Tibial nerve (tissue), 4 donors: Measurements from ENCODE around the gene SLC6A6. TPM values are rescaled to one million over a fixed set of nuclear protein-coding genes. Genes with fewer than 3 reads are reported as not detected.

ENCODE experiments used
- DNase-seq, 2 donors: peaks; one replicate each; pipeline ENCODE4 v3.0.0-alpha.2; 2019; ENCODE audit warnings: low spot score in 2 of 2
- H3K27ac ChIP-seq, 4 donors: fragments of 200-600 bp; sonication (generic) in 3 of 4; one replicate each; pipeline ENCODE4 v1.5.1; 2017 to 2019; ENCODE audit warnings: mild to moderate bottlenecking in 1 of 4
- H3K27me3 ChIP-seq, 2 donors: fragments of 200-600 bp; sonication (generic) in 1 of 2; one replicate each; pipeline versions ENCODE4 v1.5.1 to v1.6.0; 2017 to 2019
- H3K36me3 ChIP-seq, 3 donors: fragments of 200-600 bp; sonication (generic); one replicate each; pipeline ENCODE4 v1.5.1; 2018 to 2019
- H3K4me1 ChIP-seq, 4 donors: fragments of 200-600 bp; sonication (generic) in 3 of 4; one replicate each; pipeline ENCODE4 v1.5.1; 2017 to 2019
- H3K4me3 ChIP-seq, 4 donors: fragments of 200-600 bp; sonication (generic) in 3 of 4; one replicate each; pipeline ENCODE4 v1.5.1; 2017 to 2019; ENCODE audit warnings: mild to moderate bottlenecking in 1 of 4, moderate library complexity in 1 of 4
- H3K9me3 ChIP-seq, 4 donors: fragments of 200-600 bp; sonication (generic) in 3 of 4; one replicate each; pipeline ENCODE4 v1.5.1; 2017 to 2019
- CTCF ChIP-seq, 5 experiments: fragments of 200-600 bp in 3 of 5; fragments of 450-650 bp in 2 of 5; sonication (generic) in 3 of 5; IDR thresholded peaks; one replicate each; pipeline ENCODE4 v1.5.1; 2016 to 2019; ENCODE audit warnings: antibody characterized with exemption in 5 of 5, mild to moderate bottlenecking in 3 of 5, moderate library complexity in 2 of 5
- EP300 ChIP-seq, 2 donors: sonication (generic); formaldehyde crosslinking; IDR thresholded peaks; one replicate each; pipeline ENCODE4 v1.6.1; 2017; ENCODE audit warnings: antibody characterized with exemption in 2 of 2, mild to moderate bottlenecking in 1 of 2
- POLR2A ChIP-seq, 2 donors: fragments of 450-650 bp; IDR thresholded peaks; one replicate each; pipeline ENCODE4 v1.6.1; 2017; ENCODE audit warnings: antibody characterized with exemption in 2 of 2, mild to moderate bottlenecking in 2 of 2, moderate library complexity in 2 of 2
- WGBS, 2 donors: methylation state at CpG; one replicate each; pipeline ENCODE4 v1.1.5; 2018; 5-methylcytosine and 5-hydroxymethylcytosine counted together
- total RNA-seq, 4 donors: library from RNA; depleted of rRNA; stranded (reverse); fragments of >200 nt; gene quantifications; one replicate each; pipeline ENCODE4 v1.1.0, GENCODE V29; 2016

Gene SLC6A6
- total RNA-seq, 4 donors from 2014 or later: 11.8 to 24.9 (median 13.5) TPM

DNA sequence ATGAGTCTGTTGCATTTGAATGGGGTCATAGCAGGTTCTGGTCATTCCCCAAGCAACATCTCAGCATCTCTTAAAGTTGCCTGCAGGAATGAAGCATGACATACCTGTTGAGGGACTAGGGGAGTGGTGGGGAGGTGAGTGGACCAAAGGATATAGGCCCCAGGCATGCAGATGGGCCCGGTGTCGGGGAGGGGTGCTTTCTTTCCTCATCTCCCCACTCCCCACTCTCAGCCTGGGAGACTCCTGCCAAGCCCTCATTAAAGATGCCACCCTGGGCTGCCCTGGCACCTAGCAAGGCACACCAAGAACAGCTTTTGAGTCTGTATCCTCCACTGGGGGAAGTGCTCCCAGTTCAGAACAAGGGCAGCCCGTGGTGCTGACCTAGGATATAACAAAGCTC lies 83.6 kb downstream of the SLC6A6 start:
- WGBS, 2 donors: 92 to 97% methylated on average over 3 of the region's 3 CpGs
- Histone ChIP-seq H3K4me3 (no peak overlapping the region), H3K36me3 (peaks cover 0 to 40% (median 7%) of the 10 kb centered on the region in 3 donors), H3K4me1 (peaks cover 0 to 23% (median 8%) of the 10 kb centered on the region in 4 donors), H3K9me3 (no peaks in the 10 kb centered on the region), H3K27ac (no peak overlapping the region), H3K27me3 (no peaks in the 10 kb centered on the region)
- no peak for TF ChIP-seq POLR2A (IDR thresholded peaks at IDR 0.05)
- no peak for TF ChIP-seq EP300 (IDR thresholded peaks at IDR 0.05)
- no peak for TF ChIP-seq CTCF (IDR thresholded peaks at IDR 0.05)
- DNase-seq: no peak

- WGBS, 2 donors: 86 to 98% methylated on average over 5 of the region's 5 CpGs
- TF ChIP-seq CTCF (IDR thresholded peaks at IDR 0.05) (no peak), POLR2A (IDR thresholded peaks at IDR 0.05) (no peak), EP300 (IDR thresholded peaks at IDR 0.05) (no peak)
- H3K4me1 ChIP-seq: peaks cover 0 to 18% (median 8%) of the 10 kb centered on the region in 4 donors
- no peaks in the 10 kb centered on the region for H3K27me3 ChIP-seq
- no peak for DNase-seq
- H3K9me3 ChIP-seq: no peaks in the 10 kb centered on the region
- H3K36me3 ChIP-seq: peaks cover 0 to 40% (median 7%) of the 10 kb centered on the region in 3 donors
- H3K4me3 ChIP-seq: no peak overlapping the region
- no peak overlapping the region for H3K27ac ChIP-seq
Measured at GRCh38 chr3:14486460-14486859, 84.1 kb downstream of the SLC6A6 start.

GRCh38 chr3:14487086-14487485 lies 84.7 kb downstream of the SLC6A6 start:
- 93 to 94% methylated on average over 8 of the region's 8 CpGs for WGBS, 2 donors
- no peak for TF ChIP-seq EP300 (IDR thresholded peaks at IDR 0.05)
- TF ChIP-seq POLR2A (IDR thresholded peaks at IDR 0.05): no peak
- no peak for TF ChIP-seq CTCF (IDR thresholded peaks at IDR 0.05)
- Histone ChIP-seq H3K36me3 (peaks cover 0 to 40% (median 7%) of the 10 kb centered on the region in 3 donors), H3K9me3 (no peaks in the 10 kb centered on the region), H3K27me3 (no peaks in the 10 kb centered on the region), H3K27ac (no peak overlapping the region), H3K4me1 (peaks cover 0 to 12% (median 3%) of the 10 kb centered on the region in 4 donors), H3K4me3 (no peak overlapping the region)
- DNase-seq: no peak

- H3K27ac ChIP-seq: no peak overlapping the region
- H3K9me3 ChIP-seq: no peaks in the 10 kb centered on the region
- DNase-seq: no peak
- peaks cover 0 to 40% (median 7%) of the 10 kb centered on the region in 3 donors for H3K36me3 ChIP-seq
- 81 to 90% methylated on average over 7 of the region's 7 CpGs for WGBS, 2 donors
- H3K4me1 ChIP-seq: peaks cover 0 to 4% (median 0%) of the 10 kb centered on the region in 4 donors
- TF ChIP-seq POLR2A (IDR thresholded peaks at IDR 0.05): no peak
- TF ChIP-seq CTCF (IDR thresholded peaks at IDR 0.05): no peak
- no peak for TF ChIP-seq EP300 (IDR thresholded peaks at IDR 0.05)
- H3K4me3 ChIP-seq: no peak overlapping the region
- no peaks in the 10 kb centered on the region for H3K27me3 ChIP-seq
Measured at GRCh38 chr3:14487821-14488220, 85.4 kb downstream of the SLC6A6 start.

DNA sequence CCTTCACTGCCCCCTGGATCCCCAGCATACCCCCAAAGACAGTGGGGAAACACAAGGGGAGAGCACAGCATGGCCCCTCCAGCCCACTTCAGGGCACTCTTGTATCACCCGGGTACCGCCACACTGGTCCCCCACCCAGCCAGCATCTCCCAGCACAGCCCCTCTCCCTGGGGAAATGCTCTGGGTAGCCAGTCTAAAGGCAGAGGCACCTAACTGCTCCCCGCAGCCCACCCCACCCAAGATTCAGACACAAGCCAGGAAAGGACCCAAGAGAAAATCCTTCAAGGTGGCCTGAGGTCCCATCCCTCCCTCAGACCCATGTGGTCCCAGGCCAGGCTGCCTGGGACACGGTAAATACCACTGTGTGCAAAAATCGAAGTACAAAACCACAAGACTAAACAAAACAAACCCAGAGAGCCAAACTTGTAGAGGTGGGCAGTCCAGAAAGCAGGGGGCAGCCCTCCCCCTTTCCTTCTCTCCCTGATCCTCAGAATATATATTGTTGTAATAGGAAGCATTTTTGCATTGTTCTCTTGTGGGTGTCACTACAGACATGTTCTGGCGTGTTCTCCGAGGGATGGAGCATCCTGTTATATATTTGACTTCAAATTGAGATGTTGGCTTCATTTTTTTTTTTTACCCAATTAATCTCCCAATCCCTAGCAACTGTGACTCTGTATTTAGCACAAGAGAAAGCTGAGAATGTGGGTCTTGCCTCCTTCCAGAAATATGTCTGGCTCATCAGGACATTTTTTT lies 86.1 kb downstream of the SLC6A6 start:
- Histone ChIP-seq H3K36me3 (peaks cover 0 to 40% (median 7%) of the 10 kb centered on the region in 3 donors), H3K27ac (no peak overlapping the region), H3K27me3 (no peaks in the 10 kb centered on the region), H3K9me3 (no peaks in the 10 kb centered on the region), H3K4me1 (no peaks in the 10 kb centered on the region), H3K4me3 (no peak overlapping the region)
- DNase-seq: no peak
- TF ChIP-seq POLR2A (IDR thresholded peaks at IDR 0.05) (no peak), CTCF (IDR thresholded peaks at IDR 0.05) (no peak), EP300 (IDR thresholded peaks at IDR 0.05) (no peak)
- WGBS, 2 donors: 60 to 63% methylated on average over 6 of the region's 7 CpGs
